Measurements from ENCODE around the gene PHLPP1.

PHLPP1 gene

GRCh38 chr18:62885804-62886203 lies 170.5 kb downstream of the PHLPP1 start:
- no peak overlapping the region for H3K4me3 ChIP-seq (ENCODE audit: insufficient read depth, low read depth, low read length, poor library complexity, severe bottlenecking)
- H3K27me3 ChIP-seq (replicated peaks; ENCODE audit: control insufficient read depth, insufficient read depth, low read length, poor library complexity, severe bottlenecking), result no peaks in the 10 kb centered on the region
- no peak for DNase-seq
- H3K27ac ChIP-seq (ENCODE audit: insufficient read depth, low read length, poor library complexity, severe bottlenecking), result no peak overlapping the region
- H3K36me3 ChIP-seq (ENCODE audit: control insufficient read depth, insufficient read depth, low read length), result no peaks in the 10 kb centered on the region
- no peaks in the 10 kb centered on the region for H3K9me3 ChIP-seq (ENCODE audit: control insufficient read depth, low read length)
- H3K4me1 ChIP-seq (ENCODE audit: control insufficient read depth, insufficient read depth, low read length, poor library complexity, severe bottlenecking), result no peaks in the 10 kb centered on the region

GRCh38 chr18:62894681-62895390 lies 179.5 kb downstream of the PHLPP1 start:
- no peak overlapping the region for H3K4me3 ChIP-seq (ENCODE audit: insufficient read depth, low read depth, low read length, poor library complexity, severe bottlenecking)
- H3K27ac ChIP-seq (ENCODE audit: insufficient read depth, low read length, poor library complexity, severe bottlenecking), result no peak overlapping the region

GRCh38 chr18:62897153-62897552 lies 181.8 kb downstream of the PHLPP1 start:
- Histone ChIP-seq H3K27me3 (replicated peaks; ENCODE audit: control insufficient read depth, insufficient read depth, low read length, poor library complexity, severe bottlenecking) (no peaks in the 10 kb centered on the region), H3K27ac (ENCODE audit: insufficient read depth, low read length, poor library complexity, severe bottlenecking) (no peak overlapping the region), H3K36me3 (ENCODE audit: control insufficient read depth, insufficient read depth, low read length) (no peaks in the 10 kb centered on the region), H3K4me1 (ENCODE audit: control insufficient read depth, insufficient read depth, low read length, poor library complexity, severe bottlenecking) (no peaks in the 10 kb centered on the region), H3K4me3 (ENCODE audit: insufficient read depth, low read depth, low read length, poor library complexity, severe bottlenecking) (no peak overlapping the region), H3K9me3 (ENCODE audit: control insufficient read depth, low read length) (no peaks in the 10 kb centered on the region)
- DNase-seq, result no peak

More at GRCh38 chr18:62894681-62895390, 179.5 kb downstream of the PHLPP1 start:
- no peaks in the 10 kb centered on the region for H3K36me3 ChIP-seq (ENCODE audit: control insufficient read depth, insufficient read depth, low read length)
- no peaks in the 10 kb centered on the region for H3K4me1 ChIP-seq (ENCODE audit: control insufficient read depth, insufficient read depth, low read length, poor library complexity, severe bottlenecking)
- DNase-seq, result no peak
- H3K27me3 ChIP-seq (replicated peaks; ENCODE audit: control insufficient read depth, insufficient read depth, low read length, poor library complexity, severe bottlenecking), result no peaks in the 10 kb centered on the region
- no peaks in the 10 kb centered on the region for H3K9me3 ChIP-seq (ENCODE audit: control insufficient read depth, low read length)

DNA sequence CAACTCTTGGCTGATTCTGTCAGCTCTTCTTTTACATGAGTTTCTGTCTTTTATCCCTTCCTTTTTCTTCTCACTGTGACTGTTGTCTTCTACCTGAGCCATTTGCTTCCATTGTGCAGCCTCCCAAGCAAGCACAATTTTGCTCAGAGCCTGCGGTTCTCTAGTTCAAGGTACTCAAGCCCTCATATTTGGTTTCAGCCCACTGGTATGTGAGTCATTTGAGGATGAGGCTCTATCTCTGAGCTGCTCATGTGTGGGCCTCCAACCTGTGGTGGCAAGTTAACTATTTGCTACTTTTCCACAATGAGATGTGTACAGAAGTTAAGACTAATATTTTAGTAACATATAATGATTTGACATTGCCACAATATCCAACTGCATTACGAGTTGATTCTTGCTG lies 183.0 kb downstream of the PHLPP1 start:
- Histone ChIP-seq H3K27me3 (replicated peaks; ENCODE audit: control insufficient read depth, insufficient read depth, low read length, poor library complexity, severe bottlenecking) (no peaks in the 10 kb centered on the region), H3K27ac (ENCODE audit: insufficient read depth, low read length, poor library complexity, severe bottlenecking) (no peak overlapping the region), H3K36me3 (ENCODE audit: control insufficient read depth, insufficient read depth, low read length) (no peaks in the 10 kb centered on the region), H3K9me3 (ENCODE audit: control insufficient read depth, low read length) (no peaks in the 10 kb centered on the region), H3K4me1 (ENCODE audit: control insufficient read depth, insufficient read depth, low read length, poor library complexity, severe bottlenecking) (no peaks in the 10 kb centered on the region), H3K4me3 (ENCODE audit: insufficient read depth, low read depth, low read length, poor library complexity, severe bottlenecking) (no peak overlapping the region)
- DNase-seq, result no peak

DNA sequence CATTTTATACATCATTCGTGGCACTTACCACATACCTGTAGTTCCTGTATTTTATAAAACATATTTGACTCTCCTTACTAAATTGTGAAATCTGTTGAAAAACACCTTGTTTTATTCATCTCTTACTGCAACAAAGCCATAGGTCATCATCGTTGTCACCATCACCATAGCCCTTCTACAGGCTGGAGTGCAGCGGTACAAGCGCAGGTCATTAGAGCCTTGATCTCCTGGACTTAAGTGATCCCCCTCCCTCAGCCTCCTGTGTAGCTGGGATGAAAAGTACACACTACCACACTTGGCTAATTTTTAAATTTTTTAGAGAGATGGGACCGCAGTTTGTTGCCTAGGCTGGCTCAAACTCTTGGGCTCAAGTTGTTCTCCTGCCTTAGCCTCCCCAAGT lies 184.2 kb downstream of the PHLPP1 start:
- Histone ChIP-seq H3K4me1 (ENCODE audit: control insufficient read depth, insufficient read depth, low read length, poor library complexity, severe bottlenecking) (no peaks in the 10 kb centered on the region), H3K27me3 (replicated peaks; ENCODE audit: control insufficient read depth, insufficient read depth, low read length, poor library complexity, severe bottlenecking) (no peaks in the 10 kb centered on the region), H3K27ac (ENCODE audit: insufficient read depth, low read length, poor library complexity, severe bottlenecking) (no peak overlapping the region), H3K4me3 (ENCODE audit: insufficient read depth, low read depth, low read length, poor library complexity, severe bottlenecking) (no peak overlapping the region), H3K36me3 (ENCODE audit: control insufficient read depth, insufficient read depth, low read length) (no peaks in the 10 kb centered on the region), H3K9me3 (ENCODE audit: control insufficient read depth, low read length) (no peaks in the 10 kb centered on the region)
- DNase-seq, result no peak

DNA sequence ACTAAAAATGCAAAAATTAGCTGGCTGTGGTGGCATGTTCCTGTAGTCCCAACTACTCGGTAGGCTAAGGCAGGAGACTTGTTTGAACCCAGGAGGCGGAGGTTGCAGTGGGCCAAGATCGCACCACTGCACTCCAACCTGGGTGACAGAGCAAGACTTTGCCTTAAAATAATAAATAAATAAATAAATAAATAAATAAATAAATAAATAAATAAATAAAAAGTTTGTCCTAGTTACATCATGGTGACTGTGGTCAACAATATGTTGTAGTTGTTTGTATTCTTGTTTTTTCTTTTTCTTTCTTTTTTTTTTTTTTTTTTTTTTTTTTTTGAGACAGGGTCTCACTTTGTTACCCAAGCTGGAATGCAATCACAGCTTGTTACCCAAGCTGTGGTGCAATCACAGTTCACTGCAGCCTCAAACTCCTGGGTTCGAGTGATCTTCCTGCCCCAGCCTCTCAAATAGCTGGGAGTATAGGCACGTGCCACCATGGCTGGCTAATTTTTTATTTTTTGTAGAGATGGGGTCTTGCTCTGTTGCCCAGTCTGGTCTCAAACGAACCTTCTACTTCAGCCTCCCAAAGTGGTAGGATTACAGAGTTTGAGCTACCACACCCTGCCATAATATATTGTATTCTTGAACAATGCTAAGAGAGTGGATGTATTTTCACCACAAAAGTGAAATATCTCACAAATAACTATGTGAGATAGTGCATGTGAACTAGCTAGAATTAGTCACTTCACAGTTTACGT lies 185.0 kb downstream of the PHLPP1 start:
- no peak overlapping the region for H3K27ac ChIP-seq (ENCODE audit: insufficient read depth, low read length, poor library complexity, severe bottlenecking)
- DNase-seq, result no peak
- no peak overlapping the region for H3K4me3 ChIP-seq (ENCODE audit: insufficient read depth, low read depth, low read length, poor library complexity, severe bottlenecking)

DNA sequence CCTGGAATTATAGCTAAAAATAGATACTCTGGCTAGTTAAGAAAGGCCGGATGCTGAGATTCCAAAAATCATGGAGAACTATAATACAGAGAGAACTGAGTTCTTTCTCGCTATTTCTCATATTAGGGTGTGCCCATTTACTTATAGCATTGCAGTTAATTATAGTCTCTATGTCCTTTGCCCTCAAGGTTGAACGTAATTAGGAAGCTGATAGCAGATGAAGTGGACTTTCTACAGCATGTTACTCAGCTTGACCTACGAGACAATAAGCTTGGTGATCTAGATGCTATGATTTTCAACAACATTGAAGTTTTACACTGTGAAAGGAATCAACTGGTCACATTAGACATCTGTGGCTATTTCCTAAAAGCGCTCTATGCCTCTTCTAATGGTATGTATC lies 187.4 kb downstream of the PHLPP1 start:
- H3K4me1 ChIP-seq (ENCODE audit: control insufficient read depth, insufficient read depth, low read length, poor library complexity, severe bottlenecking), result no peaks in the 10 kb centered on the region
- no peak overlapping the region for H3K27ac ChIP-seq (ENCODE audit: insufficient read depth, low read length, poor library complexity, severe bottlenecking)
- no peak for DNase-seq
- no peak overlapping the region for H3K4me3 ChIP-seq (ENCODE audit: insufficient read depth, low read depth, low read length, poor library complexity, severe bottlenecking)
- H3K9me3 ChIP-seq (ENCODE audit: control insufficient read depth, low read length), result no peaks in the 10 kb centered on the region
- H3K27me3 ChIP-seq (replicated peaks; ENCODE audit: control insufficient read depth, insufficient read depth, low read length, poor library complexity, severe bottlenecking), result no peaks in the 10 kb centered on the region
- no peaks in the 10 kb centered on the region for H3K36me3 ChIP-seq (ENCODE audit: control insufficient read depth, insufficient read depth, low read length)

More for the DNA sequence above, 185.0 kb downstream of the PHLPP1 start:
- H3K27me3 ChIP-seq (replicated peaks; ENCODE audit: control insufficient read depth, insufficient read depth, low read length, poor library complexity, severe bottlenecking), result no peaks in the 10 kb centered on the region
- no peaks in the 10 kb centered on the region for H3K36me3 ChIP-seq (ENCODE audit: control insufficient read depth, insufficient read depth, low read length)
- H3K9me3 ChIP-seq (ENCODE audit: control insufficient read depth, low read length), result no peaks in the 10 kb centered on the region
- H3K4me1 ChIP-seq (ENCODE audit: control insufficient read depth, insufficient read depth, low read length, poor library complexity, severe bottlenecking), result no peaks in the 10 kb centered on the region

GRCh38 chr18:62904396-62905285 lies 189.3 kb downstream of the PHLPP1 start:
- Histone ChIP-seq H3K36me3 (ENCODE audit: control insufficient read depth, insufficient read depth, low read length) (no peaks in the 10 kb centered on the region), H3K9me3 (ENCODE audit: control insufficient read depth, low read length) (no peaks in the 10 kb centered on the region), H3K4me1 (ENCODE audit: control insufficient read depth, insufficient read depth, low read length, poor library complexity, severe bottlenecking) (no peaks in the 10 kb centered on the region), H3K4me3 (ENCODE audit: insufficient read depth, low read depth, low read length, poor library complexity, severe bottlenecking) (no peak overlapping the region), H3K27ac (ENCODE audit: insufficient read depth, low read length, poor library complexity, severe bottlenecking) (no peak overlapping the region), H3K27me3 (replicated peaks; ENCODE audit: control insufficient read depth, insufficient read depth, low read length, poor library complexity, severe bottlenecking) (no peaks in the 10 kb centered on the region)
- DNase-seq, result no peak

DNA sequence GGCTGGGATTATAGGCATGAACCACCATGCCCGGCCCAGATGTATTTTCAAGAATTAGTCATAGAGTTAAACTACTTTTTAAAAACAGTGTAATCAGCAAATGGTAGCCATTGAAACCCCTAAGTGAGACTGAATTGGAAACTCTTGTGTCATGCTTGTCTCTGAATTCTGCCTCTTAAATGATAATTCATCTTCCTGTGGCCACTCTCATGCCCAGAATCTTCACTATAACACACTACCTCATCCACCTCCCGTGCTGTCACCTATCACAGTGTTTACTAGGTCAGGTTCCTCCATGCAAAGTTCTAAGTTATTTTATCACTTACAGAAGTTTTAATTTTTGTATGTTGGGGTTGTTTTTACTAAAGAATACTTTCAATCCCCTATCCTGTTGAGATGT lies 197.5 kb downstream of the PHLPP1 start:
- Histone ChIP-seq H3K27ac (ENCODE audit: insufficient read depth, low read length, poor library complexity, severe bottlenecking) (no peak overlapping the region), H3K9me3 (ENCODE audit: control insufficient read depth, low read length) (no peaks in the 10 kb centered on the region), H3K4me1 (ENCODE audit: control insufficient read depth, insufficient read depth, low read length, poor library complexity, severe bottlenecking) (no peaks in the 10 kb centered on the region), H3K36me3 (ENCODE audit: control insufficient read depth, insufficient read depth, low read length) (no peaks in the 10 kb centered on the region), H3K27me3 (replicated peaks; ENCODE audit: control insufficient read depth, insufficient read depth, low read length, poor library complexity, severe bottlenecking) (no peaks in the 10 kb centered on the region), H3K4me3 (ENCODE audit: insufficient read depth, low read depth, low read length, poor library complexity, severe bottlenecking) (no peak overlapping the region)
- no peak for DNase-seq

Measured in effector memory CD4-positive, alpha-beta T cell (primary cell).